A549 (cell line): ENCODE results near the gene PXDN.

Source experiments
- BHLHE40 ChIP-seq: IDR thresholded peaks from 2 replicates; pipeline ENCODE4 v1.6.1; 2012; ENCODE audit warnings: low read depth, low read length, inconsistent platforms
- CEBPB ChIP-seq, 2 experiments: fragments of >200 bp in 1 of 2; sonication (Bioruptor Twin) in 1 of 2; formaldehyde crosslinking in 1 of 2; IDR thresholded peaks; 2 replicates each; pipeline ENCODE4 v1.6.1; 2012 to 2016
- CTCF ChIP-seq: fragments of >200 bp; sonication (Bioruptor Twin); formaldehyde crosslinking; IDR thresholded peaks from 3 replicates; pipeline ENCODE4 v1.5.1; 2016
- E2F6 ChIP-seq: IDR thresholded peaks from 2 replicates; pipeline ENCODE4 v1.6.1; 2012; ENCODE audit warnings: low read depth, borderline replicate concordance
- EHMT2 ChIP-seq: fragments of 200-600 bp; sonication (generic); IDR thresholded peaks from 2 replicates; pipeline ENCODE4 v1.6.1; 2016; ENCODE audit warnings: antibody characterized with exemption, low read depth, mild to moderate bottlenecking, moderate library complexity
- EP300 ChIP-seq, 2 experiments: fragments of >200 bp; sonication (Bioruptor Twin); formaldehyde crosslinking; IDR thresholded peaks; 2 replicates in 1 of 2; 3 replicates in 1 of 2; pipeline ENCODE4 v1.6.1; 2016 to 2017
- FOXS1 ChIP-seq: fragments of 250-450 bp; sonication (Bioruptor Pico); IDR thresholded peaks from 2 replicates; pipeline ENCODE4 v1.5.0; 2020; ENCODE audit warnings: mild to moderate bottlenecking, moderate library complexity
- GATA3 ChIP-seq: IDR thresholded peaks from 2 replicates; pipeline ENCODE4 v1.6.1; 2012; ENCODE audit warnings: borderline replicate concordance
- MAX ChIP-seq: IDR thresholded peaks from 2 replicates; pipeline ENCODE4 v1.6.1; 2012
- POLR2A ChIP-seq: IDR thresholded peaks from 2 replicates; pipeline ENCODE4 v1.6.1; 2012; ENCODE audit warnings: mild to moderate bottlenecking, low read length
- RAD21 ChIP-seq, 2 experiments: fragments of >200 bp in 1 of 2; sonication (Bioruptor Twin) in 1 of 2; formaldehyde crosslinking in 1 of 2; IDR thresholded peaks in 1 of 2; conservative IDR thresholded peaks in 1 of 2; 2 replicates in 1 of 2; 3 replicates in 1 of 2; pipeline ENCODE4 v1.6.1; 2012 to 2018; ENCODE audit warnings: inconsistent platforms in 1 of 2
- USF2 ChIP-seq: fragments of 450-650 bp; IDR thresholded peaks from 2 replicates; pipeline ENCODE4 v1.6.1; 2014; ENCODE audit warnings: antibody characterized with exemption
- ZC3H11A ChIP-seq: fragments of 450-650 bp; IDR thresholded peaks from 2 replicates; pipeline ENCODE4 v1.6.1; 2014; ENCODE audit warnings: antibody characterized with exemption, mild to moderate bottlenecking
- ZFP36 ChIP-seq: fragments of 450-650 bp; IDR thresholded peaks from 2 replicates; pipeline ENCODE4 v1.6.1; 2014; ENCODE audit warnings: borderline replicate concordance; ENCODE audit not compliant: partially characterized antibody

GRCh38 chr2:1756456-1756855, 12.1 kb upstream of the PXDN start:
- TF ChIP-seq CTCF: no peak
- no peak for TF ChIP-seq USF2
- TF ChIP-seq GATA3: no peak
- no peak for TF ChIP-seq BHLHE40
- no peak for TF ChIP-seq POLR2A
- no peak for TF ChIP-seq ZFP36
- no peak for TF ChIP-seq MAX
- no peak for TF ChIP-seq E2F6
- TF ChIP-seq CEBPB (IDR thresholded peaks at IDR 0.05): no peak
- no peak for TF ChIP-seq FOXS1 (CRISPR knock-in tag)
- no peak for TF ChIP-seq EHMT2
- TF ChIP-seq ZC3H11A: no peak
- no peak for TF ChIP-seq EP300 (IDR thresholded peaks at IDR 0.05)
- TF ChIP-seq RAD21 (conservative IDR thresholded peaks at IDR 0.05 in 1 of 2, IDR thresholded peaks at IDR 0.05 in 1 of 2): no peak
